NT2/D1 (cell line): ENCODE results near the gene NRCAM.

Experiments used
- SUZ12 ChIP-seq: IDR thresholded peaks from 2 replicates; pipeline ENCODE4 v1.6.1; 2011; ENCODE audit not compliant: insufficient read length, insufficient read depth; ENCODE audit errors: extremely low read depth
- YY1 ChIP-seq: IDR thresholded peaks from 2 replicates; pipeline ENCODE4 v1.6.1; 2011; ENCODE audit not compliant: insufficient read length, insufficient read depth
- ZNF274 ChIP-seq: IDR thresholded peaks from 2 replicates; pipeline ENCODE4 v1.6.1; 2011; ENCODE audit warnings: mild to moderate bottlenecking, low read depth, low read length

GRCh38 chr7:108266035-108266434, 190.2 kb downstream of the NRCAM start:
- no peak for TF ChIP-seq SUZ12
- TF ChIP-seq YY1 = no peak
- no peak for TF ChIP-seq ZNF274
